H1 (cell line): ENCODE results near the gene ZDHHC3. TPM values are rescaled to one million over a fixed set of nuclear protein-coding genes. Genes with fewer than 3 reads are reported as not detected.

Experiments used
- CTCF ChIA-PET: fragments of 300-600 bp; sonication (Branson Sonifier 250); formaldehyde crosslinking; loops from one replicate; lab custom pipeline; 2021; ENCODE audit not compliant: partially characterized antibody; lab: Charles Lee
- POLR2A ChIA-PET: fragments of 300-600 bp; sonication (Branson Sonifier 250); formaldehyde crosslinking; loops from one replicate; lab custom pipeline; 2021; ENCODE audit warnings: inconsistent platforms; ENCODE audit not compliant: partially characterized antibody; lab: Charles Lee
- DNase-seq, 2 experiments: peaks; one replicate each; pipeline versions ENCODE4 v3.0.0 to v3.0.0-alpha.2; 2010 to 2022; ENCODE audit warnings: low spot score in 2 of 2, low read depth in 1 of 2, mixed read lengths in 1 of 2
- FAIRE-seq: peaks from 2 replicates; lab custom pipeline; 2011; peaks lifted over from hg19 to GRCh38; lab: Jason Lieb, UNC
- H2AFZ ChIP-seq: 2 replicates; pipeline ENCODE4 v1.8.1; 2012; ENCODE audit warnings: low read length, inconsistent platforms
- H2AK5ac ChIP-seq: 2 replicates; pipeline ENCODE4 v1.6.1; 2013; ENCODE audit warnings: low read depth, low read length
- H2BK120ac ChIP-seq: replicated peaks from 2 replicates; pipeline ENCODE3; 2013; ENCODE audit warnings: low read depth, low read length, inconsistent platforms
- H2BK12ac ChIP-seq: 2 replicates; pipeline ENCODE4 v1.6.1; 2013; ENCODE audit warnings: low read depth, low read length
- H2BK15ac ChIP-seq: 2 replicates; pipeline ENCODE4 v1.6.1; 2013; ENCODE audit warnings: low read length
- H2BK20ac ChIP-seq: 2 replicates; pipeline ENCODE4 v1.6.1; 2013; ENCODE audit warnings: low read length
- H2BK5ac ChIP-seq: 2 replicates; pipeline ENCODE4 v1.6.1; 2013; ENCODE audit warnings: low read depth, low read length
- H3K14ac ChIP-seq: 2 replicates; pipeline ENCODE4 v1.6.1; 2013; ENCODE audit warnings: inconsistent platforms; ENCODE audit not compliant: insufficient read length
- H3K18ac ChIP-seq: 2 replicates; pipeline ENCODE4 v1.6.1; 2013; ENCODE audit warnings: low read length; ENCODE audit errors: extremely low read depth
- H3K23ac ChIP-seq: 2 replicates; pipeline ENCODE4 v1.6.1; 2013; ENCODE audit warnings: inconsistent platforms; ENCODE audit not compliant: insufficient read length
- H3K23me2 ChIP-seq: 2 replicates; pipeline ENCODE4 v1.6.1; 2013; ENCODE audit warnings: low read depth, low read length
- H3K27ac ChIP-seq: 2 replicates; pipeline ENCODE4 v1.6.1; 2011; ENCODE audit warnings: low read depth, low read length, inconsistent platforms
- H3K27me3 ChIP-seq, 4 experiments: replicated peaks in 1 of 4; 1 replicate in 1 of 4; 2 replicates in 3 of 4; pipeline versions ENCODE4 v1.6.1 to v1.8.1; 2011 to 2013; ENCODE audit warnings: low read length in 3 of 4, mild to moderate bottlenecking in 3 of 4, inconsistent platforms in 2 of 4, mixed read lengths in 2 of 4, moderate library complexity in 1 of 4; ENCODE audit not compliant: control insufficient read depth in 3 of 4, insufficient read depth in 3 of 4; ENCODE audit errors: extremely low read depth in 1 of 4
- H3K36me3 ChIP-seq, 4 experiments: 2 replicates each; pipeline versions ENCODE4 v1.6.1 to v1.8.1; 2011 to 2013; ENCODE audit warnings: mild to moderate bottlenecking in 4 of 4, low read length in 3 of 4, moderate library complexity in 2 of 4, control low read depth in 1 of 4, inconsistent platforms in 1 of 4; ENCODE audit not compliant: insufficient read depth in 4 of 4, control insufficient read depth in 2 of 4
- H3K4ac ChIP-seq: replicated peaks from 2 replicates; pipeline ENCODE3; 2013; ENCODE audit warnings: low read length, low read depth, mixed read lengths, inconsistent platforms; ENCODE audit not compliant: insufficient read length
- H3K4me1 ChIP-seq, 4 experiments: replicated peaks in 1 of 4; 1 replicate in 1 of 4; 2 replicates in 3 of 4; pipeline versions ENCODE4 v1.6.1 to v1.8.1; 2011 to 2013; ENCODE audit warnings: low read length in 3 of 4, inconsistent platforms in 2 of 4, mixed read lengths in 1 of 4; ENCODE audit not compliant: insufficient read depth in 4 of 4, control insufficient read depth in 3 of 4
- H3K4me2 ChIP-seq, 2 experiments: 2 replicates each; pipeline versions ENCODE4 v1.6.1 to v1.8.1; 2011 to 2013; ENCODE audit warnings: low read depth in 2 of 2, low read length in 2 of 2, control low read depth in 1 of 2, inconsistent platforms in 1 of 2, mild to moderate bottlenecking in 1 of 2; ENCODE audit not compliant: insufficient read depth in 1 of 2
- H3K4me3 ChIP-seq, 4 experiments: fragments of 200-600, 300-600 bp in 1 of 4; sonication (generic), shearing (Covaris generic), sonication (Bioruptor Twin) in 1 of 4; 2 replicates each; pipeline versions ENCODE4 v1.5.1 to v1.8.1; 2011 to 2016; ENCODE audit warnings: low read length in 4 of 4, low read depth in 3 of 4, control low read depth in 2 of 4, inconsistent platforms in 2 of 4, mild to moderate bottlenecking in 2 of 4, mixed read lengths in 1 of 4, moderate library complexity in 1 of 4; ENCODE audit not compliant: insufficient read depth in 2 of 4; ENCODE audit errors: extremely low read depth in 1 of 4
- H3K56ac ChIP-seq: replicated peaks from 2 replicates; pipeline ENCODE3; 2013; ENCODE audit warnings: low read depth, mild to moderate bottlenecking, mixed read lengths, low read length, inconsistent platforms; ENCODE audit not compliant: insufficient read length
- H3K79me1 ChIP-seq: 2 replicates; pipeline ENCODE4 v1.6.1; 2013; ENCODE audit warnings: low read depth, low read length, control low read depth
- H3K79me2 ChIP-seq, 2 experiments: 2 replicates each; pipeline versions ENCODE4 v1.6.1 to v1.8.1; 2012 to 2013; ENCODE audit warnings: low read length in 2 of 2, mild to moderate bottlenecking in 2 of 2, inconsistent platforms in 1 of 2; ENCODE audit not compliant: insufficient read depth in 2 of 2, control insufficient read depth in 1 of 2
- H3K9ac ChIP-seq, 4 experiments: replicated peaks in 1 of 4; 1 replicate in 1 of 4; 2 replicates in 3 of 4; pipeline versions ENCODE4 v1.6.1 to v1.8.1; 2011 to 2013; ENCODE audit warnings: low read depth in 3 of 4, low read length in 3 of 4, control low read depth in 2 of 4, mild to moderate bottlenecking in 2 of 4, moderate library complexity in 2 of 4, inconsistent platforms in 1 of 4; ENCODE audit errors: extremely low read depth in 1 of 4
- H3K9me3 ChIP-seq, 2 experiments: 2 replicates each; pipeline versions ENCODE4 v1.6.1 to v1.8.1; 2012 to 2013; ENCODE audit warnings: mild to moderate bottlenecking in 2 of 2, moderate library complexity in 2 of 2, control low read depth in 1 of 2, inconsistent platforms in 1 of 2, low read depth in 1 of 2, low read length in 1 of 2, mixed read lengths in 1 of 2; ENCODE audit not compliant: insufficient read depth in 2 of 2
- H4K20me1 ChIP-seq, 2 experiments: replicated peaks in 1 of 2; 2 replicates each; pipeline versions ENCODE3 to v1.8.1; 2011 to 2013; ENCODE audit warnings: inconsistent platforms in 2 of 2, low read length in 2 of 2, mild to moderate bottlenecking in 1 of 2; ENCODE audit not compliant: insufficient read depth in 2 of 2, control insufficient read depth in 1 of 2
- H4K5ac ChIP-seq: 2 replicates; pipeline ENCODE4 v1.6.1; 2013; ENCODE audit warnings: low read length, low read depth, mixed read lengths, inconsistent platforms; ENCODE audit not compliant: insufficient read length
- H4K8ac ChIP-seq: 2 replicates; pipeline ENCODE4 v1.8.0; 2013; ENCODE audit warnings: mild to moderate bottlenecking, moderate library complexity, low read length, inconsistent platforms; ENCODE audit not compliant: insufficient read depth; ENCODE audit errors: extremely low read depth
- H4K91ac ChIP-seq: replicated peaks from 2 replicates; pipeline ENCODE3; 2013; ENCODE audit warnings: low read length, mixed read lengths, inconsistent platforms; ENCODE audit not compliant: insufficient read length
- CHD2 ChIP-seq: IDR thresholded peaks from 2 replicates; pipeline ENCODE4 v1.6.1; 2012; ENCODE audit warnings: low read length, improper control_type of control experiment
- EGR1 ChIP-seq: IDR thresholded peaks from 2 replicates; pipeline ENCODE4 v1.6.1; 2011; ENCODE audit warnings: low read depth, low read length, borderline replicate concordance
- PHF8 ChIP-seq: fragments of 200-600 bp; sonication (generic); conservative IDR thresholded peaks from 2 replicates; pipeline ENCODE4 v1.7.1; 2012; ENCODE audit warnings: low read depth, mild to moderate bottlenecking, inconsistent platforms, low read length, moderate library complexity
- SAP30 ChIP-seq: fragments of 300-600 bp; sonication (generic); IDR thresholded peaks from 2 replicates; pipeline ENCODE4 v1.7.1; 2012; ENCODE audit warnings: low read length, moderate library complexity, mild to moderate bottlenecking, inconsistent platforms; ENCODE audit not compliant: insufficient read depth, insufficient replicate concordance
- SIX5 ChIP-seq: IDR thresholded peaks from 2 replicates; pipeline ENCODE4 v1.6.1; 2011; ENCODE audit warnings: mild to moderate bottlenecking, low read depth, low read length
- SP1 ChIP-seq: IDR thresholded peaks from 2 replicates; pipeline ENCODE4 v1.6.1; 2011; ENCODE audit warnings: low read depth, low read length
- TAF1 ChIP-seq: IDR thresholded peaks from 2 replicates; pipeline ENCODE4 v1.6.1; 2011; ENCODE audit warnings: mild to moderate bottlenecking, low read depth, low read length
- WGBS, 2 experiments: shearing (Covaris generic) in 1 of 2; methylation state at CpG; one replicate each; pipeline versions ENCODE4 v1.1.6 to v1.1.7; 2013 to 2015; ENCODE audit warnings: low lambda C conversion rate in 2 of 2, mixed read lengths in 2 of 2, inconsistent platforms in 1 of 2, low coverage in 1 of 2, missing lambda C conversion rate in 1 of 2; ENCODE audit not compliant: insufficient replicate concordance in 2 of 2, insufficient coverage in 1 of 2, insufficient read length in 1 of 2; ENCODE audit errors: extremely low coverage in 1 of 2, missing lambda C conversion rate in 1 of 2; 5-methylcytosine and 5-hydroxymethylcytosine counted together
- polyA plus RNA-seq, 7 experiments: library from polyadenylated mRNA; depleted of rRNA in 3 of 7; stranded (reverse) in 5 of 7; unstranded in 2 of 7; fragments of >200 nt in 5 of 7; fragments of 200-250 nt in 2 of 7; gene quantifications; 1 replicate in 5 of 7; 2 replicates in 1 of 7; 4 replicates in 1 of 7; pipeline versions ENCODE4 v1.2.1 to v1.2.3, GENCODE V29; 2011 to 2013; ENCODE audit warnings: missing spikeins in 2 of 7, mixed read lengths in 2 of 7
- total RNA-seq: library from RNA; stranded (reverse); fragmentation: NEBNext Ultra II Directional; extraction: Animal tissue kit (Norgen Biotek cat#: 25700); gene quantifications from 2 replicates; pipeline ENCODE4 v1.2.1, GENCODE V29; 2021

The ZDHHC3 gene
- total and polyA plus RNA-seq, 2 of the 8 experiments (the other 6 are each of a cell fraction or from before 2014, with no cell fraction given) = 77.4 to 88.7 TPM

DNA sequence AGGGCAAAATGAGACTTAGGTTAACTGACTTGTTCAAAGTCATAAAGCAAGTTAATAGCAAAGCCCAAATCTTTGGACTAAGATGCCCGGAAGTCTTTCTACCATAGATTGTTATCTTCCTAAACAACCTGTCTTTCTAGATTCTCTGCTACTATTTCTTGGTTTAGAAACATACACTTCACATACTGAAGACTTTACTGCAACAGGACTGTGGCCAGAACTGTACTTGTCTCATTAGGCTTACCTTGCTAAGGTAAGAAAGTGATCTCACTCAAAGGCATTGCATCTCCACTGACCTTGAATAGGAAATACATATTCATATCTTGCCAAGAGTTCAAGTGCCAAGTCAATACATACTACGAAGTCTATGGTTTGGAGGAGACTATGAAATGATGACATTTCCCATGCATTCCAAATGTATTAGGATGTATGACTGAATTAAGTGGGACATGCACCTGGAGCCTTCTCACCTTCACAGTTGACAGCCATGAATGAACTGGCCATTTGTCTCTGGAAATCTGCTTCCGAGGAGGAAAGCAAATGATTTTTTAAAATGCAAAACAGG is 5.0 kb downstream of the ZDHHC3 start:
- TF ChIP-seq TAF1 = no peak
- no peak for TF ChIP-seq EGR1
- TF ChIP-seq CHD2 = no peak
- no peak for TF ChIP-seq SAP30
- no peak for TF ChIP-seq PHF8
- TF ChIP-seq SIX5 = no peak
- no peak for TF ChIP-seq SP1
- TF ChIP-seq, all 59 proteins: peak for 0
- peaks cover 8 to 88% of the 10 kb centered on the region in 2 experiments for H3K79me2 ChIP-seq
- no peak overlapping the region for H4K8ac ChIP-seq
- H3K18ac ChIP-seq = no peak overlapping the region
- no peak overlapping the region for H3K9ac ChIP-seq
- no peaks in the 10 kb centered on the region for H3K36me3 ChIP-seq
- WGBS, 2 experiments = 80% methylated on average over 3 of the region's 3 CpGs; no CpG with 5 or more reads in 1 of the 2 experiments
- no peaks in the 10 kb centered on the region for H3K9me3 ChIP-seq
- no peak overlapping the region for H4K5ac ChIP-seq
- no peak overlapping the region for H3K23ac ChIP-seq
- no peak overlapping the region for H3K4ac ChIP-seq
- no peaks in the 10 kb centered on the region for H3K27me3 ChIP-seq
- POLR2A ChIA-PET = interaction anchor here (0.6 kb wide), 1 partner anchor 17 kb away, joined by 4 read pairs; no protein-coding TSS in a partner anchor
- H3K4me1 ChIP-seq = peaks cover 0 to 5% (median 4%) of the 10 kb centered on the region in 4 experiments; a peak in 5 of 7 replicates
- peaks cover 0 to 4% of the 10 kb centered on the region in 2 experiments for H4K20me1 ChIP-seq
- no peak overlapping the region for H3K4me3 ChIP-seq
- no peak overlapping the region for H2BK20ac ChIP-seq
- no peak overlapping the region for H2AK5ac ChIP-seq
- no peak overlapping the region for H2BK15ac ChIP-seq
- no peak overlapping the region for H2BK12ac ChIP-seq
- DNase-seq (no peak), FAIRE-seq (no peak)
- no peak overlapping the region for H2BK120ac ChIP-seq
- no peak overlapping the region for H3K4me2 ChIP-seq
- CTCF ChIA-PET = no interaction called here
- no peak overlapping the region for H4K91ac ChIP-seq
- peaks cover 15% of the 10 kb centered on the region for H3K79me1 ChIP-seq
- no peak overlapping the region for H3K56ac ChIP-seq
- no peak overlapping the region for H2BK5ac ChIP-seq
- no peak overlapping the region for H3K14ac ChIP-seq
- H3K27ac ChIP-seq = no peak overlapping the region
- no peaks in the 10 kb centered on the region; the same call in 1 of the 2 replicates for H3K23me2 ChIP-seq
- no peak overlapping the region for H2AFZ ChIP-seq
